ENCODE results near the gene CD109. TPM values are rescaled to one million over a fixed set of nuclear protein-coding genes. Genes with fewer than 3 reads are reported as not detected.

The CD109 gene
- total and polyA plus RNA-seq, 2 experiments from 2014 or later, result 3.0 to 8.2 TPM

DNA sequence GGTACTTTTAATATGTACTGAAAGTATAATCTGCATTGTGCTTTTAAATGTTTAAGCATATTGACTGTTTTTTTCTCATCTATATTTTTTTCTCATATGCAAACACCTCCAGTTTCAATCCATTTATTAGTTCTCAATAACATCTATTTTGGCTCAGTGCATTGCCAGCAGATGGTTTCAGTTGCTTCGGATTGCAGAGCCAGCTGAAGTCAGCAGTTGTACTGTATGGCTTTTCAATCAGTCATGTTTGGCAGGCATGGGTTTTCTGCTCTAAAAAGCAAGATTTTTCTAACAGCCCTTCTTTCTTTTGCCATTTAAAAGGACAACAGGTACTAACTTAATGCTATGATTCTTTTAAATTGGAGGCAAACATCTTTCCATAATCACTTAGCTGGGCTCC is 121.2 kb downstream of the CD109 start:
- H3K9me2 ChIP-seq (replicated peaks; ENCODE audit: insufficient read depth), result no peaks in the 10 kb centered on the region
- no peak overlapping the region for H3K27ac ChIP-seq
- H3K9me3 ChIP-seq (ENCODE audit: low read depth), result no peaks in the 10 kb centered on the region
- no peaks in the 10 kb centered on the region for H3K4me1 ChIP-seq (ENCODE audit: insufficient read depth)
- TF ChIP-seq EZH2 (IDR thresholded peaks at IDR 0.05; ENCODE audit: borderline replicate concordance) (no peak), EZH2phosphoT487 (IDR thresholded peaks at IDR 0.05; ENCODE audit: low read depth, severe bottlenecking, unreplicated experiment) (no peak)
- TF ChIP-seq, protein P1, sequence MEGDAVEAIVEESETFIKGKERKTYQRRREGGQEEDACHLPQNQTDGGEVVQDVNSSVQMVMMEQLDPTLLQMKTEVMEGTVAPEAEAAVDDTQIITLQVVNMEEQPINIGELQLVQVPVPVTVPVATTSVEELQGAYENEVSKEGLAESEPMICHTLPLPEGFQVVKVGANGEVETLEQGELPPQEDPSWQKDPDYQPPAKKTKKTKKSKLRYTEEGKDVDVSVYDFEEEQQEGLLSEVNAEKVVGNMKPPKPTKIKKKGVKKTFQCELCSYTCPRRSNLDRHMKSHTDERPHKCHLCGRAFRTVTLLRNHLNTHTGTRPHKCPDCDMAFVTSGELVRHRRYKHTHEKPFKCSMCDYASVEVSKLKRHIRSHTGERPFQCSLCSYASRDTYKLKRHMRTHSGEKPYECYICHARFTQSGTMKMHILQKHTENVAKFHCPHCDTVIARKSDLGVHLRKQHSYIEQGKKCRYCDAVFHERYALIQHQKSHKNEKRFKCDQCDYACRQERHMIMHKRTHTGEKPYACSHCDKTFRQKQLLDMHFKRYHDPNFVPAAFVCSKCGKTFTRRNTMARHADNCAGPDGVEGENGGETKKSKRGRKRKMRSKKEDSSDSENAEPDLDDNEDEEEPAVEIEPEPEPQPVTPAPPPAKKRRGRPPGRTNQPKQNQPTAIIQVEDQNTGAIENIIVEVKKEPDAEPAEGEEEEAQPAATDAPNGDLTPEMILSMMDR (IDR thresholded peaks at IDR 0.05; ENCODE audit: poor library complexity), result no peak
- H3K4me3 ChIP-seq, result no peak overlapping the region
- no peak overlapping the region for H2AFZ ChIP-seq
- no peaks in the 10 kb centered on the region for H3K27me3 ChIP-seq
- no peaks in the 10 kb centered on the region for H3K36me3 ChIP-seq (replicated peaks; ENCODE audit: insufficient read depth, low read depth)
- H4K20me1 ChIP-seq (ENCODE audit: insufficient read depth, poor library complexity, severe bottlenecking), result no peaks in the 10 kb centered on the region
- no peaks in the 10 kb centered on the region for H3K79me2 ChIP-seq
- no peak overlapping the region for H3K4me2 ChIP-seq
- WGBS (ENCODE audit: low lambda C conversion rate, missing lambda C conversion rate), result 88% methylated on average over 1 of the region's 1 CpG
- no peak for DNase-seq (ENCODE audit: low spot score)

DNA sequence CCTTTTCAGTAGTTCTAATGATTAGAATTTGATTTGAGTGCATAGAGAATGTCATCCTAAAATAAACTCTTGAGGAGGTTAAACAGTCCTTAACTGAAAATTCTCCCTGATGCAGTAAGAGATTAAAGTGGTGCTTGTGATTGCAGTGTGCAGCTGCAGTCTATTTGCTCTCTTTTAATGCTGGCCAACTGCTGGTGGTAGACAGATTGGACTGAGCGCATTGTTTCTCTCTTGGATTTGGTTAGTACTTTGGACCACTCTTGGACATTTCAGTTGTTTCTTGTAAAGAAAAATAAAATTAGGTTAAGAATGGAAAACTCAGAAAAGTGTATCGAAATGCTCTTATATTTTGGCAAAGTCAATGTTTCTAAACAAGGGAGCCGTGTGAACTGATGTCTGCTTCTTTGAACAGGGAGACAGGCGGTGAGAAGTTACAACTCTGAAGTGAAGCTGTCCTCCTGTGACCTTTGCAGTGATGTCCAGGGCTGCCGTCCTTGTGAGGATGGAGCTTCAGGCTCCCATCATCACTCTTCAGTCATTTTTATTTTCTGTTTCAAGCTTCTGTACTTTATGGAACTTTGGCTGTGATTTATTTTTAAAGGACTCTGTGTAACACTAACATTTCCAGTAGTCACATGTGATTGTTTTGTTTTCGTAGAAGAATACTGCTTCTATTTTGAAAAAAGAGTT is 127.2 kb downstream of the CD109 start:
- H3K36me3 ChIP-seq (replicated peaks; ENCODE audit: insufficient read depth, low read depth), result no peaks in the 10 kb centered on the region
- TF ChIP-seq EZH2 (IDR thresholded peaks at IDR 0.05; ENCODE audit: borderline replicate concordance), result no peak
- no peaks in the 10 kb centered on the region for H4K20me1 ChIP-seq (ENCODE audit: insufficient read depth, poor library complexity, severe bottlenecking)
- 75% methylated on average over 6 of the region's 6 CpGs for WGBS (ENCODE audit: low lambda C conversion rate, missing lambda C conversion rate)
- no peak overlapping the region for H2AFZ ChIP-seq
- no peak overlapping the region for H3K27ac ChIP-seq
- no peaks in the 10 kb centered on the region for H3K4me1 ChIP-seq (ENCODE audit: insufficient read depth)
- H3K79me2 ChIP-seq, result no peaks in the 10 kb centered on the region
- H3K4me3 ChIP-seq, result no peak overlapping the region
- no peaks in the 10 kb centered on the region for H3K27me3 ChIP-seq
- no peaks in the 10 kb centered on the region for H3K9me3 ChIP-seq (ENCODE audit: low read depth)
- no peak for DNase-seq (ENCODE audit: low spot score)
- no peaks in the 10 kb centered on the region for H3K9me2 ChIP-seq (replicated peaks; ENCODE audit: insufficient read depth)
- H3K4me2 ChIP-seq, result no peak overlapping the region

DNA sequence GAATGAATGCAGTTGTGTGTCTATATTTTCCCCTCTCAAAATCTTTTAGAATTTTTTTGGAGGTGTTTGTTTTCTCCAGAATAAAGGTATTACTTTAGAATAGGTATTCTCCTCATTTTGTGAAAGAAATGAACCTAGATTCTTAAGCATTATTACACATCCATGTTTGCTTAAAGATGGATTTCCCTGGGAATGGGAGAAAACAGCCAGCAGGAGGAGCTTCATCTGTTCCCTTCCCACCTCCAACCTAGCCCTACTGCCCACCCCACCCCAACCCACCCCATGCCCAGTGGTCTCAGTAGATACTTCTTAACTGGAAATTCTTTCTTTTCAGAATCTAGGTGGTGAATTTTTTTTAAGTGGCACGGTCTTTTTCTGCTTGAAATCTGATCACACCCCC is 127.8 kb downstream of the CD109 start:
- no peaks in the 10 kb centered on the region for H4K20me1 ChIP-seq (ENCODE audit: insufficient read depth, poor library complexity, severe bottlenecking)
- no peaks in the 10 kb centered on the region for H3K4me1 ChIP-seq (ENCODE audit: insufficient read depth)
- no peaks in the 10 kb centered on the region for H3K27me3 ChIP-seq
- H3K9me3 ChIP-seq (ENCODE audit: low read depth), result no peaks in the 10 kb centered on the region
- H3K27ac ChIP-seq, result no peak overlapping the region
- DNase-seq (ENCODE audit: low spot score), result no peak
- no peaks in the 10 kb centered on the region for H3K79me2 ChIP-seq
- no peak overlapping the region for H3K4me2 ChIP-seq
- H2AFZ ChIP-seq, result no peak overlapping the region
- H3K4me3 ChIP-seq, result no peak overlapping the region
- H3K9me2 ChIP-seq (replicated peaks; ENCODE audit: insufficient read depth), result no peaks in the 10 kb centered on the region
- 57% methylated on average over 1 of the region's 1 CpG for WGBS (ENCODE audit: low lambda C conversion rate, missing lambda C conversion rate)
- no peaks in the 10 kb centered on the region for H3K36me3 ChIP-seq (replicated peaks; ENCODE audit: insufficient read depth, low read depth)
- TF ChIP-seq EZH2phosphoT487 (IDR thresholded peaks at IDR 0.05; ENCODE audit: low read depth, severe bottlenecking, unreplicated experiment) (no peak), EZH2 (IDR thresholded peaks at IDR 0.05; ENCODE audit: borderline replicate concordance) (no peak)
- TF ChIP-seq, protein P1 (IDR thresholded peaks at IDR 0.05; ENCODE audit: poor library complexity), result no peak

DNA sequence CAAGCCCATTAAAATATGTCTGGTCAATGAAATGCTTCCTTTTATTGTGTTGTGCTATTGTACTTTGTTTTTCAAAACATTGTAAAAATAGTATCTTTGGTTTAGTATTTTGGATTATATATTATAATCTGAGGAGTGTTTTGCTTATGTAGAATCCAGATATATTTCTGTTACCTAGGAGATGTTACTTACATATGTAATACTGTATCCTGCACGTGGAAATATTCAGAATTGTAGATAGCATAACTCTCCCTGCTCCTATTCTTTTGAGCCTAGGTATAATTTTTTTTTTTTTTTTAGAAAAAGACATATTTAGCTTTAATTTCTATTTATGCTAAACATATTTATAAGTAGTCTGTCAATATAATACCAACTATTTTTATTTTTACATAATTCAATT is 130.6 kb downstream of the CD109 start:
- Histone ChIP-seq H4K20me1 (ENCODE audit: insufficient read depth, poor library complexity, severe bottlenecking) (no peaks in the 10 kb centered on the region), H2AFZ (no peak overlapping the region), H3K4me2 (no peak overlapping the region), H3K27me3 (no peaks in the 10 kb centered on the region), H3K4me1 (ENCODE audit: insufficient read depth) (no peaks in the 10 kb centered on the region), H3K36me3 (replicated peaks; ENCODE audit: insufficient read depth, low read depth) (no peaks in the 10 kb centered on the region), H3K9me3 (ENCODE audit: low read depth) (no peaks in the 10 kb centered on the region), H3K79me2 (no peaks in the 10 kb centered on the region), H3K4me3 (no peak overlapping the region), H3K27ac (no peak overlapping the region), H3K9me2 (replicated peaks; ENCODE audit: insufficient read depth) (no peaks in the 10 kb centered on the region)
- TF ChIP-seq EZH2 (IDR thresholded peaks at IDR 0.05; ENCODE audit: borderline replicate concordance) (no peak), EZH2phosphoT487 (IDR thresholded peaks at IDR 0.05; ENCODE audit: low read depth, severe bottlenecking, unreplicated experiment) (no peak)
- TF ChIP-seq, protein P1 (IDR thresholded peaks at IDR 0.05; ENCODE audit: poor library complexity), result no peak
- DNase-seq (ENCODE audit: low spot score), result no peak
- 91% methylated on average over 1 of the region's 1 CpG for WGBS (ENCODE audit: low lambda C conversion rate, missing lambda C conversion rate)

Data from hepatocyte (in vitro differentiated cells).